PC-9 (cell line): ENCODE measurements around the gene PNPLA7. TPM values are rescaled to one million over a fixed set of nuclear protein-coding genes. Genes with fewer than 3 reads are reported as not detected.

Experiments
- BruUV-seq: library from RNA; stranded (reverse); fragments of 400-500 nt; replicated peaks from 2 replicates; lab custom pipeline; 2021; lab: Mats Ljungman, UMichigan
- CTCF ChIA-PET: fragments of 300-600 bp; sonication (Branson Sonifier 250); formaldehyde crosslinking; loops from one replicate; lab custom pipeline; 2022; ENCODE audit warnings: antibody characterized with exemption; lab: Charles Lee
- POLR2A ChIA-PET: fragments of 300-600 bp; sonication (Branson Sonifier 250); formaldehyde crosslinking; loops from one replicate; lab custom pipeline; 2022; ENCODE audit warnings: antibody characterized with exemption; ENCODE audit not compliant: unreplicated experiment; lab: Charles Lee
- DNase-seq, 2 experiments: peaks; one replicate each; pipeline versions ENCODE4 v3.0.0 to v3.0.0-alpha.2; 2015 to 2022; ENCODE audit warnings: mixed read lengths in 1 of 2
- H2AFZ ChIP-seq: fragments of 200-600 bp; sonication (generic); 2 replicates; pipeline ENCODE4 v1.8.1; 2017; ENCODE audit warnings: antibody characterized with exemption
- H3F3A ChIP-seq: fragments of 200-600 bp; sonication (generic); 2 replicates; pipeline ENCODE4 v1.8.1; 2017; ENCODE audit warnings: antibody characterized with exemption, mild to moderate bottlenecking, low read depth; ENCODE audit not compliant: insufficient read depth
- H3K27ac ChIP-seq: fragments of 200-600 bp; sonication (generic); 2 replicates; pipeline ENCODE4 v1.6.1; 2016; ENCODE audit warnings: mixed run types
- H3K27me3 ChIP-seq: fragments of 200-600 bp; sonication (generic); 2 replicates; pipeline ENCODE4 v1.6.1; 2016; ENCODE audit warnings: low read depth, mixed run types; ENCODE audit not compliant: insufficient read depth
- H3K36me3 ChIP-seq: fragments of 200-600 bp; sonication (generic); 2 replicates; pipeline ENCODE4 v1.6.1; 2016; ENCODE audit warnings: low read depth, mixed run types
- H3K4me1 ChIP-seq: fragments of 200-600 bp; sonication (generic); replicated peaks from 2 replicates; pipeline ENCODE4 v1.6.1; 2016; ENCODE audit warnings: mixed run types; ENCODE audit not compliant: insufficient read depth
- H3K4me2 ChIP-seq: fragments of 200-600 bp; sonication (generic); 2 replicates; pipeline ENCODE4 v1.6.1; 2017; ENCODE audit warnings: mixed run types
- H3K4me3 ChIP-seq: fragments of 200-600 bp; sonication (generic); 2 replicates; pipeline ENCODE4 v1.6.1; 2016; ENCODE audit warnings: mixed run types
- H3K79me2 ChIP-seq: fragments of 200-600 bp; sonication (generic); 2 replicates; pipeline ENCODE4 v1.6.1; 2017; ENCODE audit warnings: low read depth, mixed run types
- H3K9me2 ChIP-seq: fragments of 200-600 bp; sonication (generic); 2 replicates; pipeline ENCODE4 v1.8.1; 2017; ENCODE audit warnings: mild to moderate bottlenecking; ENCODE audit not compliant: insufficient read depth
- H3K9me3 ChIP-seq: fragments of 200-600 bp; sonication (generic); 2 replicates; pipeline ENCODE4 v1.8.1; 2016; ENCODE audit warnings: low read depth; ENCODE audit not compliant: insufficient read depth
- H4K20me1 ChIP-seq: fragments of 200-600 bp; sonication (generic); 2 replicates; pipeline ENCODE4 v1.8.1; 2017; ENCODE audit not compliant: insufficient read depth
- CTCF ChIP-seq: fragments of 200-600 bp; sonication (generic); conservative IDR thresholded peaks from 2 replicates; pipeline ENCODE4 v1.6.1; 2017; ENCODE audit warnings: mixed run types, antibody characterized with exemption, mild to moderate bottlenecking, moderate library complexity
- EZH2 ChIP-seq: fragments of 200-600 bp; sonication (generic); IDR thresholded peaks from 2 replicates; pipeline ENCODE4 v1.8.0; 2017; ENCODE audit warnings: antibody characterized with exemption, low read depth
- intact Hi-C: fragments of 100-400 bp; cut with micrococcal nuclease; formaldehyde crosslinking; loops from one replicate; pipeline ENCODE4 v1.10.0; 2022; ENCODE audit not compliant: unreplicated experiment
- total RNA-seq: library from RNA; stranded (reverse); gene quantifications from 2 replicates; pipeline ENCODE4 v1.2.3, GENCODE V29; 2021

Gene PNPLA7
- total RNA-seq, 1 experiment from 2014 or later, result 1.9 TPM

- Histone ChIP-seq H3K9me3 (no peaks in the 10 kb centered on the region), H3K9me2 (no peaks in the 10 kb centered on the region), H3K4me3 (no peak overlapping the region), H3K4me1 (no peaks in the 10 kb centered on the region), H3K27me3 (peaks cover 22% of the 10 kb centered on the region; the same call in 1 of the 2 replicates), H2AFZ (no peak overlapping the region), H3K79me2 (no peaks in the 10 kb centered on the region), H3K36me3 (no peaks in the 10 kb centered on the region), H4K20me1 (no peaks in the 10 kb centered on the region), H3F3A (no peaks in the 10 kb centered on the region; the same call in 1 of the 2 replicates), H3K4me2 (no peak overlapping the region), H3K27ac (no peak overlapping the region)
- ChIA-PET CTCF (no interaction called here), POLR2A (no interaction called here)
- no peak for TF ChIP-seq CTCF
- TF ChIP-seq EZH2, result no peak
- BruUV-seq, result no TSS peak
- intact Hi-C loops, result no loop called here
- DNase-seq, result no peak
Measured at GRCh38 chr9:137543237-137543963, 6.8 kb downstream of the PNPLA7 start.

GRCh38 chr9:137542486-137542885 lies 7.7 kb downstream of the PNPLA7 start:
- Histone ChIP-seq H3K36me3 (no peaks in the 10 kb centered on the region), H3F3A (no peaks in the 10 kb centered on the region; the same call in 1 of the 2 replicates), H3K9me3 (no peaks in the 10 kb centered on the region), H4K20me1 (no peaks in the 10 kb centered on the region), H3K4me2 (no peak overlapping the region), H3K27me3 (peaks cover 22% of the 10 kb centered on the region; the same call in 1 of the 2 replicates), H3K9me2 (no peaks in the 10 kb centered on the region), H2AFZ (no peak overlapping the region), H3K79me2 (no peaks in the 10 kb centered on the region), H3K4me3 (no peak overlapping the region), H3K27ac (no peak overlapping the region), H3K4me1 (no peaks in the 10 kb centered on the region)
- TF ChIP-seq CTCF (no peak), EZH2 (no peak)
- POLR2A ChIA-PET, result no interaction called here
- CTCF ChIA-PET, result interaction anchor here (0.6 kb wide), 1 partner anchor 19 kb away, joined by 3 read pairs; no protein-coding TSS in a partner anchor
- intact Hi-C loops, result no loop called here
- DNase-seq, result no peak
- BruUV-seq, result no TSS peak

- no peak for DNase-seq
- no peak for TF ChIP-seq CTCF
- TF ChIP-seq EZH2, result no peak
- H3K9me2 ChIP-seq, result no peaks in the 10 kb centered on the region
- H3K36me3 ChIP-seq, result no peaks in the 10 kb centered on the region
- CTCF ChIA-PET, result no interaction called here
- BruUV-seq, result no TSS peak
- no peak overlapping the region for H3K4me2 ChIP-seq
- intact Hi-C loops, result no loop called here
- H3K27ac ChIP-seq, result no peak overlapping the region
- POLR2A ChIA-PET, result no interaction called here
- no peaks in the 10 kb centered on the region for H3K79me2 ChIP-seq
- no peaks in the 10 kb centered on the region for H4K20me1 ChIP-seq
- H3K4me1 ChIP-seq, result no peaks in the 10 kb centered on the region
- no peaks in the 10 kb centered on the region for H3F3A ChIP-seq
- no peaks in the 10 kb centered on the region for H3K9me3 ChIP-seq
- H3K4me3 ChIP-seq, result no peak overlapping the region
- no peak overlapping the region for H2AFZ ChIP-seq
- peaks cover 22% of the 10 kb centered on the region; the same call in 1 of the 2 replicates for H3K27me3 ChIP-seq
Measured at GRCh38 chr9:137540536-137540935, 9.7 kb downstream of the PNPLA7 start.
